ENCODE data around the gene SSNA1.
A peak's percentile ranks its signal among the peaks of the same experiment; 100 is the strongest.

SSNA1 gene

DNA sequence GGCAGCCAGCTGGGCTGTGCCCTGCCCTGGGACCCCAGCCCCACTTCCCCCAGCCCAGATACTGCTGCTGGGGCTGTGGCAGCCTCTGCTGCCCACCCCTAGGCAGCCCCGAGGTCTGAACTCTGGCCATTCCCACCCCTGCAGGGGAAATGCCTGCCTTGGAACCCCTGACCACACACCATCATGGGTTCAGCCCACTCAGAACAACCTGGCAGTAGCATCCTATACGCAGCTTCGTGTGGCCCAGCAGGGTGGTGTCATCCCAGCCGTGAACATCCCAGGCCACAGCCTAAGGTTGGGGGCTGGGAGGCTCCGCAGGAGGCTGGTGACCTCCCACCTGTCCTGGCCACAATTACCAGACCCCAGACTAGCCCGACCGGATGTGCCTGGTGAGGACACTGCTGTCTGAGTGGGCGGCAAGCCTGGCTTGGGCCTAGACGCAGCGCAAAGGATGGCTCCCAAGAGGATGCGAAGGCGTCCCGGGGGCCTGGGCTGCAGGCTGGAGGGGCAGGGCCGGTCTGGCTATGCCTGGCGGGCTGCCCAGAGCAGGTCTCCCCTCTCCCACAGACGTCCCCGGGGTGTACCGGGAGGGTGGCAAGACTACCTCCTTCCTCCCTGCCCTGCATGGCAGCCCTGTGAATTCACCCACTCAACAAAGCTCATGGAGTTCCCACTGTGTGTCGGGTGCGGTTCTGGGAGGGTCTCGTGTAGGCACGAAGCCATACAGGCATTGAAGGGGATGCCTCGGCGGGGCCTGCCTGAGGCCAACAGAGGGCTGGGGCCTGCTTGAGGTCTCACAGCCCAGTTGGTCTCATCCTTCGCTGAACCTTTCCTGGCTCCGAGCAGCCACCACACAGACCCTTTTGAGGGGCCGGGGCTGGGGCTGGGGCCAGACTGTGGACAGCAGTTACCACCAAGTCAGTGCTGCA is 40.8 kb downstream of the SSNA1 start:
- peaks cover 6% of the 10 kb centered on the region for H3K4me1 Mint-ChIP-seq
- no peak overlapping the region for H3K27ac Mint-ChIP-seq (ENCODE audit: low read depth)
- peaks cover 1% of the 10 kb centered on the region for H3K36me3 Mint-ChIP-seq (ENCODE audit: insufficient read depth)
- no peak for ATAC-seq (replicated peaks; ENCODE audit: extremely low read depth, poor library complexity, severe bottlenecking)
- no peaks in the 10 kb centered on the region for H3K9me3 Mint-ChIP-seq
- H3K27me3 Mint-ChIP-seq: peaks cover 9% of the 10 kb centered on the region
- H3K4me3 Mint-ChIP-seq: no peak overlapping the region
- no peak for DNase-seq (ENCODE audit: low spot score in 2 of 2)

DNA sequence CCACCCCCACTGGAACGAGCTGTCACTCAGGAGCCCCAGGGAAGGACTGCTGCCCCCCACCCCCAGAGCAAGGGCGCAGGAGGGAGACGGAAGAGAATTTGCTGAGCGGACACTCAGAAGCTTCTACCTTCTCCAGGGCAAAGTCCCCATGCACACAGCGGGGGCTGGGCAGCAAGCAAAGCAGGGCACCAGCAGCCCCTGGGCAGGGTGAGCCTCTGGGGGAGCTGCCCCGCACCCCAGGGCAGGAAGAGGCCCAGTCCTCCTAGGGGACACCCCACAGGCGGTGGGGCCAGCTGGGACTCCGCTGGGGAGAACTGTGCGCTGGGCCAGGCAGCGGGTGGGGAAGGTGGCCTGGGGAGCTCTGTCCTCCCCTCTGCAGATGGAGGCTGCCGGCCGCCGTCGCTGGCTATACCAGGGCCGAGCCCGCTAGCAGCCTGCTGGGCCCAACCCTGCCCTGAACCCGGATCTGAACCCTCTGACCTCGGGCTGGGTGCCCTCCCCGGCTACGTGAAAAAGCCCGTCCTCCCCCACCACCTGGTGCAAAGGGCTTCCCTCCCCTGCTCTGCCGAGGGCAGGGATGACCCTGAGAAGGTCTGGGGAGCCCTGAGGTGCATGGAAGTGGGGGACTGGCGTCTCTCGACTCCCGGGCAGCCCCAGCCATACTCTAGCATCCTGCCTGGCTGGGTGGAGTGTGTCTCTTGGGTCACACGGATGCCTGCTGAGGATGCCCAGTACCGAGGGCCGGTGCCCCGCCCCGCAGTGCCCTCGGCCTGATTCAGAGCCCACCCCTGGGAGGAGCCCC is 41.6 kb downstream of the SSNA1 start:
- Mint-ChIP-seq H3K27ac (ENCODE audit: low read depth) (no peak overlapping the region), H3K27me3 (peaks cover 15% of the 10 kb centered on the region), H3K36me3 (ENCODE audit: insufficient read depth) (peaks cover 1% of the 10 kb centered on the region), H3K4me3 (no peak overlapping the region), H3K4me1 (peaks cover 6% of the 10 kb centered on the region), H3K9me3 (no peaks in the 10 kb centered on the region)
- ATAC-seq (replicated peaks; ENCODE audit: extremely low read depth, poor library complexity, severe bottlenecking) (no peak), DNase-seq (ENCODE audit: low spot score in 2 of 2) (no peak)

DNA sequence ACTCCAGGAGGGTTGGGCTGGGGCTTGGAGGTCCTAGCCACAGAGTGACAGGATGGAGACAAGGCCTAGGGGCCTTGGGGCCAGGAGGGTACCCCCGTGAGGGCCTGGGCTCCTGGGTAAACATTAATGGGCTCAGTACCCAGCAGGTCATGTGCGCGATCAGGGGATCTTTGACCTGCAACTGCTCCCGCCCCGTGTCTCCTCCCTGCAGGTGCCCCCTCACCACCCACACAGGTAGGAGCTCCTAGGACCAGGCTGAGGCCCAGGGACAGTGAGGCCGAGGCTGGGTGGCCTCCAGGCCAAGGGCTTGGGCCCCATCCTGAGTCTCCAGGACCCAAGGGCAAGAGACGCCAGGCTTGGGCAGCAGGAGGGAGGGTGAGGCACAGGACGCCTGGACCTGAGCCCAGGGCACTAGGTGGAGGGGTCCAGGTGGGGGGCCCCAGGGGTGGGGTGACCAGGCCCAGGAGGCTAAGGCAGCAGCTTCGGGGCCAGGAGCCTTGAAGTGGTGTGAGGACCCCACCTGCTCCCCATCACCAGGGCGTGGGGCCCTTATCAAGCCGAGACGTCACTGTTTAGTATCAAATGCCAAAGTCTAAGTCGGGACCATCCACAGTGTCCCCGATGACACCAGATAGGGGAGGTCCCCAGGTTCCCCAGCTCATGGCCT is 42.4 kb downstream of the SSNA1 start, which contains the start of gene SLC34A3:
TSS of gene SLC34A3 (plus strand) at position 197 of the 667 bp plus-strand sequence. CDS start 802 bp downstream, outside the sequence.
- Mint-ChIP-seq H3K27ac (ENCODE audit: low read depth) (no peak within 1 kb of the TSS), H3K4me3 (no peak within 1 kb of the TSS), H3K9me3 (no peaks in the 10 kb centered on the region), H3K36me3 (ENCODE audit: insufficient read depth) (peaks cover 1% of the 10 kb centered on the region), H3K27me3 (peaks cover 17% of the 10 kb centered on the region), H3K4me1 (peaks cover 6% of the 10 kb centered on the region)
- no peak for DNase-seq (ENCODE audit: low spot score in 2 of 2)
- ATAC-seq (replicated peaks; ENCODE audit: extremely low read depth, poor library complexity, severe bottlenecking): no peak

DNA sequence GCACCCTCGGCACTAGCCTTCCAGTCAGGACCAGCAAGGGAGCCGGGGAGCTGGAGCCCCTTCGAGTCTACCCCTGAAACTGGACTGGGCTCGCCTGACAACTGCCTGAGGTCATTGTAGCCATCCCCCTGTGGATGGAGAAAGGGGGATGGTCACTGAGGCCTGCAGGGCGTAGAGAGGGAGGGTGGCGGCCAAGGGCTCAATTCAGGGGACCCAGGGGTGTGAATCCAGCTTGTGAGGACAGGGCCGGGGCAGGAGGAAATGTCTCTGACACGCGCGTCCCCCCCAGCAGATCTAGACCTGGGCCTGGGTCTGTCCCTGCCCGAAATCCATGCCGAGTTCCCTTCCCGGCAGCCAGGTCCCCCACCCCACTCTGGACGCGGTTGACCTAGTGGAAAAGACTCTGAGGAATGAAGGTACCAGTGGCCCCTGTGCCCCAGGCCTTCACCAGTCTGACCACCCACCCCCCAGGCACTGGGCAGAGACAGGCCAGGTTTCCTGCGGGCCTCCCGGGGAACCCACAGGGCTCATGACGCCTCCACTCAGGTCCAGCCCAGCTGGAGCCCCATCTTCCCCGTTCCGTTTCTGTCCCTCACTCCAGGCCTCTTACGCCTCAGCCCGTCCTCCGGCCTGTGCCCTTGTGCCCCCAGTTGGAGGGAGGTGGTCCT is 43.0 kb downstream of the SSNA1 start:
- H3K27ac Mint-ChIP-seq (ENCODE audit: low read depth): no peak overlapping the region
- H3K36me3 Mint-ChIP-seq (ENCODE audit: insufficient read depth): peaks cover 1% of the 10 kb centered on the region
- no peak for DNase-seq (ENCODE audit: low spot score in 2 of 2)
- no peak overlapping the region for H3K4me3 Mint-ChIP-seq
- peaks cover 17% of the 10 kb centered on the region for H3K27me3 Mint-ChIP-seq
- H3K4me1 Mint-ChIP-seq: peaks cover 6% of the 10 kb centered on the region
- ATAC-seq (replicated peaks; ENCODE audit: extremely low read depth, poor library complexity, severe bottlenecking): no peak
- H3K9me3 Mint-ChIP-seq: no peaks in the 10 kb centered on the region

DNA sequence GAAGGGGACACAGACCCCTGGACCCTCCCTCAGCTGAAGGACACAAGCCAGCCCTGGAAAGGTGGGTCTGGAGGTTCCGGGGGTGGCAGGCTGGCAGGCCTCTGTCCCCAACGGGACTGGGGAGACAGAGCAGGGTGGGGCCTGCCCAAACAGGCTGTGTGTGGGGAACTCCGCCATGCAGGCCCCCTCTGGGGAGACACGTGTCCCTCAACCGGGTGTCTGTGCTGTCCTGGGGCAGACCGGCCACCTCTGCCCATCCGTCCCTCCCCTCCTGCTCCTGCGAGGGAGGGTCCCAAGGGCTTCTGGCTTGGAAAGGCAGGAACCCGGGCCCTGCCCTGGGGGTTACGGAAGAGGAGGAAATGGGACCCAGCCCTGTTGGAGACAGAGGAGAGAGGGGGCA is 43.6 kb downstream of the SSNA1 start:
- DNase-seq (ENCODE audit: low spot score in 2 of 2) (no peak), ATAC-seq (replicated peaks; ENCODE audit: extremely low read depth, poor library complexity, severe bottlenecking) (no peak)
- no peak overlapping the region for H3K27ac Mint-ChIP-seq (ENCODE audit: low read depth)
- H3K27me3 Mint-ChIP-seq: peaks cover 17% of the 10 kb centered on the region
- peaks cover 6% of the 10 kb centered on the region for H3K4me1 Mint-ChIP-seq
- H3K9me3 Mint-ChIP-seq: no peaks in the 10 kb centered on the region
- H3K36me3 Mint-ChIP-seq (ENCODE audit: insufficient read depth): peaks cover 1% of the 10 kb centered on the region
- H3K4me3 Mint-ChIP-seq: no peak overlapping the region

DNA sequence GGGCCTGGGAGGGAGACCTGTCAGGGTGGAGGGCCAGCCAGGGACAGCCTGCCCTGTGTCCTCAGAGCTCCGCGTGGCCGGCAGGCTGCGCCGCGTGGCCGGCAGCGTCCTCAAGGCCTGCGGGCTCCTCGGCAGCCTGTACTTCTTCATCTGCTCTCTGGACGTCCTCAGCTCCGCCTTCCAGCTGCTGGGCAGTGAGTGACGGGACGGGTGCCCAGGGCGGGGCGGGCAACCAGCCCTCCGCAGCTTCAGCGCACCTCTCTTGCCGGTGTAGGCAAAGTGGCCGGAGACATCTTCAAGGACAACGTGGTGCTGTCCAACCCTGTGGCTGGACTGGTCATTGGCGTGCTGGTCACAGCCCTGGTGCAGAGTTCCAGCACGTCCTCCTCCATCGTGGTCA is 44.0 kb downstream of the SSNA1 start:
- Mint-ChIP-seq H3K27ac (ENCODE audit: low read depth) (no peak overlapping the region), H3K27me3 (peaks cover 13% of the 10 kb centered on the region), H3K4me3 (no peak overlapping the region), H3K36me3 (ENCODE audit: insufficient read depth) (peaks cover 1% of the 10 kb centered on the region), H3K4me1 (peaks cover 4% of the 10 kb centered on the region), H3K9me3 (no peaks in the 10 kb centered on the region)
- DNase-seq (ENCODE audit: low spot score in 2 of 2) (no peak), ATAC-seq (replicated peaks; ENCODE audit: extremely low read depth, poor library complexity, severe bottlenecking) (no peak)

DNA sequence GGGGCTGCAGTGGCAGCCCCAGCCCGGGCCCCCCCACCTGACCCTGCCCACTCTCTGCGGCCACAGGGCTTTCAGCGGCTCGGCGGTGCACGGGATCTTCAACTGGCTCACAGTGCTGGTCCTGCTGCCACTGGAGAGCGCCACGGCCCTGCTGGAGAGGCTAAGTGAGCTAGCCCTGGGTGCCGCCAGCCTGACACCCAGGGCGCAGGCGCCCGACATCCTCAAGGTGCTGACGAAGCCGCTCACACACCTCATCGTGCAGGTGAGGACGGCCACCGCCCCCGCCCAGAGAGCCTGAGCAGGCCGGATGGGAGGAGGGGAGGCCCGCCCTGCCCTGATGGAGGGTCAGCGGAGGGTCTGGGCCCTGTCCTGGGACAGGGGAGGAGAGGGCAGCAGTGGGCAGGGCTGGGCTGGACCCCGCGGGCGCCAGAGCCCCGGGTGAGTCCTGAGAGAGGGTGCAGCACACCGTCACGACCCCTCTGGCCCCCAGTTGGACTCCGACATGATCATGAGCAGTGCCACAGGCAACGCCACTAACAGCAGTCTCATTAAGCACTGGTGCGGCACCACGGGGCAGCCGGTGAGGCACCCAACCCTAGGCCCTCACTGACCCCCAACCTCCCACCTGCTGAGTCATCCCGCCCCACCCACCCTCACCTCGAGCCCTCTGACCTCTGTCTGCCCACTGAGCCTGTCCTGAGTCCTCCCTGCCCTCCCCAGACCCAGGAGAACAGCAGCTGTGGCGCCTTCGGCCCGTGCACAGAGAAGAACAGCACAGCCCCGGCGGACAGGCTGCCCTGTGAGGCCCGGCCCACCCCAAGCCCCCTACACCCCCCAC is 44.9 kb downstream of the SSNA1 start:
- H3K4me3 Mint-ChIP-seq: no peak overlapping the region
- no peaks in the 10 kb centered on the region for H3K9me3 Mint-ChIP-seq
- H3K27ac Mint-ChIP-seq (ENCODE audit: low read depth): no peak overlapping the region
- no peaks in the 10 kb centered on the region for H3K4me1 Mint-ChIP-seq
- H3K27me3 Mint-ChIP-seq: peaks cover 8% of the 10 kb centered on the region
- H3K36me3 Mint-ChIP-seq (ENCODE audit: insufficient read depth): no peaks in the 10 kb centered on the region
- ATAC-seq (replicated peaks; ENCODE audit: extremely low read depth, poor library complexity, severe bottlenecking): no peak
- no peak for DNase-seq (ENCODE audit: low spot score in 2 of 2)

DNA sequence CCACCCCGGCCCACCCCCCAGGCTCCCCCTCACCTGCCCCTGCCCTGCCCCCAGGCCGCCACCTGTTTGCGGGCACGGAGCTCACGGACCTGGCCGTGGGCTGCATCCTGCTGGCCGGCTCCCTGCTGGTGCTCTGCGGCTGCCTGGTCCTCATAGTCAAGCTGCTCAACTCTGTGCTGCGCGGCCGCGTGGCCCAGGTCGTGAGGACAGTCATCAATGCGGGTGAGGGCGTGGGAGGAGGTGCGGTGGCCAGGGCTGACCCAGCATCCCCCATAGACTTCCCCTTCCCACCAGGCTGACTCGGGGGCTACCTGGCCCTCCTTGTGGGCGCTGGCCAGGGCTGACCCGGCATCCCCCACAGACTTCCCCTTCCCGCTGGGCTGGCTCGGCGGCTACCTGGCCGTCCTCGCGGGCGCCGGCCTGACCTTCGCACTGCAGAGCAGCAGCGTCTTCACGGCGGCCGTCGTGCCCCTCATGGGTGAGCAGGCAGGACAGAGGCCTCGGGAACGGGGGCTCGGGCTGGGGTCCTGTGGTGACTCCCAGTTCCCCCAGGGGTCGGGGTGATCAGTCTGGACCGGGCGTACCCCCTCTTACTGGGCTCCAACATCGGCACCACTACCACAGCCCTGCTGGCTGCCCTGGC is 45.7 kb downstream of the SSNA1 start:
- no peaks in the 10 kb centered on the region for H3K4me1 Mint-ChIP-seq
- ATAC-seq (replicated peaks; ENCODE audit: extremely low read depth, poor library complexity, severe bottlenecking) (no peak), DNase-seq (ENCODE audit: low spot score in 2 of 2) (no peak)
- H3K9me3 Mint-ChIP-seq: no peaks in the 10 kb centered on the region
- H3K4me3 Mint-ChIP-seq: no peak overlapping the region
- peaks cover 8% of the 10 kb centered on the region for H3K27me3 Mint-ChIP-seq
- H3K36me3 Mint-ChIP-seq (ENCODE audit: insufficient read depth): no peaks in the 10 kb centered on the region
- no peak overlapping the region for H3K27ac Mint-ChIP-seq (ENCODE audit: low read depth)

DNA sequence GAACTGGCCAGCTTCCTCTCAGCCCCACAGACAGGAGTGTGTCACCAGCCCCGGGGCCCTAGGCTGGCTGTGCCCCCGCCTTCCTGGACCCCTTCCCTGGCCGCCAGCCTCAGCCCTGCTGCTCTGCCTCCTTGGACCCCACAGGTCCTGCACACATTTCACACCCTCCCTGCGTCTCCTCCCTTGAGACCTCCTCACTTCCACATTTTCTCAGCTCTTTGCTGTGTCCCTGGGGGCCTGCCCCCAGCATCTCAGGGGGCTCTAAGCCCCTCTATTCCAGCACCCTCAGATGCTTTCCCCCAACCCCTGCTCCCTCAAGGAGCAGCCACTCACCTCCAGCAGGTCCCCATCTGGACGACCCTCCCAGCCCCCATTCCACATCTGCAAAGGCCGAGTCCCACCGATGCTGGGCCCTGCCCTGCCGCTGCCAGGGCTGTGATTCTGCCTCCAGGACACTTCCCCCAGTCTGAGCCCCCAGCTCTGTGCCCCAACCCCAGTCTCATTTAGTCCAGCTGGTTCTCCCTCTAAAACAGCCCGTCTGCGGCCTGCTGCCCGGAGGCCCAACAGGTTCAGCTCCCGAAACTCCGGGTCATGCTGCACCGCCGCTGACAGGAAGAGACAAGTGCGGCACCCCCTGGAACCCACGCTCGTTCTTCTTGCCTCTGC is 46.4 kb downstream of the SSNA1 start:
- Mint-ChIP-seq H3K27ac (ENCODE audit: low read depth) (peak overlapping the region; percentile 51), H3K36me3 (ENCODE audit: insufficient read depth) (no peaks in the 10 kb centered on the region), H3K9me3 (no peaks in the 10 kb centered on the region), H3K4me1 (no peaks in the 10 kb centered on the region), H3K27me3 (peaks cover 8% of the 10 kb centered on the region), H3K4me3 (no peak overlapping the region)
- no peak for DNase-seq (ENCODE audit: low spot score in 2 of 2)
- ATAC-seq (replicated peaks; ENCODE audit: extremely low read depth, poor library complexity, severe bottlenecking): no peak

DNA sequence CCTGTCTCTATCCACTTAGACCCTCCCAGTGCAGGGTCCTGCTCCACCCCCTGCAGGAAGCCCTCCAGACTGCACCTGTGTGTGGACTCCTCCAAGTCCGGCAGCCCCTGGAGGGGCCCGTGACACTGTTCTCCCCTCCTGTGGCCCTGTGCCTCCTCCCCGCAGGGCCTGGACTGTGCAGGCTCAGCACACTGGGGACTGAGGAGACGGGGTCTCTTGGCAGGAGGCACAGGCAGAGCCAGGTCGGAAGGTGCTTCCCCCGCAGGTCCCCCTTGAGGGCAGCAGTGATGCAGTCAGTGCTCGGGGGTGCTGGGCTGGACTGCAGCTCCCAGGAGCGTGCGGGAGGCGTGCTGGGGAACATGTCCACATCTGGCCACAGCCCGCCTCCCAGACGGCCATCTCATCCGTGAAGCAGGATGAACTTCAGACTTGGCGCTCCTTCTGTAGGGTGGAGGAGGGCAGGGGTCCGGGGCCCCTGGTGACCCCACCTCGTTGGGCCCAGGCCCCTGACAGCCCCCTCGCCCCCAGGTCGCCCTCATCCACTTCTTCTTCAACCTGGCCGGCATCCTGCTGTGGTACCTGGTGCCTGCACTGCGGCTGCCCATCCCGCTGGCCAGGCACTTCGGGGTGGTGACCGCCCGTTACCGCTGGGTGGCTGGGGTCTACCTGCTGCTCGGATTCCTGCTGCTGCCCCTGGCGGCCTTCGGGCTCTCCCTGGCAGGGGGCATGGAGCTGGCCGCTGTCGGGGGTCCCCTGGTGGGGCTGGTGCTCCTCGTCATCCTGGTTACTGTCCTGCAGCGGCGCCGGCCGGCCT is 47.2 kb downstream of the SSNA1 start:
- Mint-ChIP-seq H3K4me3 (no peak overlapping the region), H3K27me3 (peaks cover 8% of the 10 kb centered on the region), H3K4me1 (no peaks in the 10 kb centered on the region), H3K27ac (ENCODE audit: low read depth) (peak overlapping the region; percentile 51), H3K9me3 (no peaks in the 10 kb centered on the region), H3K36me3 (ENCODE audit: insufficient read depth) (peaks cover 2% of the 10 kb centered on the region)
- no peak for DNase-seq (ENCODE audit: low spot score in 2 of 2)
- no peak for ATAC-seq (replicated peaks; ENCODE audit: extremely low read depth, poor library complexity, severe bottlenecking)

Data from central memory CD8-positive, alpha-beta T cell (primary cell).